GM18505 (cell line): ENCODE data around the gene JAGN1.
"Not testable (repeated sequence)": the region's sequence is repeated elsewhere in the genome, so short reads cannot be mapped to it uniquely, and the experiment has no call there.

ENCODE experiments used
- ATAC-seq: cut with Tn5 transposase; IDR thresholded peaks from one replicate; pipeline ENCODE4 v1.9.1; 2021; ENCODE audit not compliant: unreplicated experiment
- POLR2A ChIP-seq: IDR thresholded peaks from 4 replicates; pipeline ENCODE4 v1.6.1; 2011; ENCODE audit warnings: borderline replicate concordance; ENCODE audit not compliant: insufficient read depth, insufficient read length; ENCODE audit errors: extremely low read depth

The JAGN1 gene

DNA sequence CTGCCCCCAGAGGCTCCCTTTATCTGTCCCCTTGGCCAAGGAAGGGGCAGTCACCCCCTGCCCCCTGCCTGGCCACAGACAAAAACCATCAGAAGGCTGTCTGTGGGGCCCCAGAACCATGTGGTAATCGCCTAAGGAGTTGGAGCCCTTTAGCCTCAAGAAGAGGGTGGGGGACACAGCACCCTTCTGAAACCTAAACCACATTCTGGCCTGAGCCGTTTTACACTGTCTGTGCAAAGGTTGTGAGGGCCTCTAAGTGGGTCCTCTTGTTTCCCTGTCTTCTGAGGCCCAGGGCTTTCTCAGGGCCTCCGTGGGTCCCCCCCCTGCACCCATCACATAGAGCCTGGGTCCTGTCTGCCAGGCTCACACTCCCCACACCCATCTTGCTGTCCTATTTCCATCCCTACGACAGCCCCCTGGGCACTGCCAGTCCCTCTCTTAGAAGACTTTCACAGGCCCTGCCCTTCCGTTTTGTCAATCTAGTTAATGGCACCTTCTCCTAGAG lies 28.7 kb upstream of the JAGN1 start:
- no peak for ATAC-seq
- no peak for TF ChIP-seq POLR2A

GRCh38 chr3:9862391-9863057 lies 27.9 kb upstream of the JAGN1 start:
- no peak for TF ChIP-seq POLR2A
- ATAC-seq, result no peak

- ATAC-seq, result no peak
- no peak for TF ChIP-seq POLR2A
These were observed 27.2 kb upstream of the JAGN1 start for GRCh38 chr3:9863058-9863772.

DNA sequence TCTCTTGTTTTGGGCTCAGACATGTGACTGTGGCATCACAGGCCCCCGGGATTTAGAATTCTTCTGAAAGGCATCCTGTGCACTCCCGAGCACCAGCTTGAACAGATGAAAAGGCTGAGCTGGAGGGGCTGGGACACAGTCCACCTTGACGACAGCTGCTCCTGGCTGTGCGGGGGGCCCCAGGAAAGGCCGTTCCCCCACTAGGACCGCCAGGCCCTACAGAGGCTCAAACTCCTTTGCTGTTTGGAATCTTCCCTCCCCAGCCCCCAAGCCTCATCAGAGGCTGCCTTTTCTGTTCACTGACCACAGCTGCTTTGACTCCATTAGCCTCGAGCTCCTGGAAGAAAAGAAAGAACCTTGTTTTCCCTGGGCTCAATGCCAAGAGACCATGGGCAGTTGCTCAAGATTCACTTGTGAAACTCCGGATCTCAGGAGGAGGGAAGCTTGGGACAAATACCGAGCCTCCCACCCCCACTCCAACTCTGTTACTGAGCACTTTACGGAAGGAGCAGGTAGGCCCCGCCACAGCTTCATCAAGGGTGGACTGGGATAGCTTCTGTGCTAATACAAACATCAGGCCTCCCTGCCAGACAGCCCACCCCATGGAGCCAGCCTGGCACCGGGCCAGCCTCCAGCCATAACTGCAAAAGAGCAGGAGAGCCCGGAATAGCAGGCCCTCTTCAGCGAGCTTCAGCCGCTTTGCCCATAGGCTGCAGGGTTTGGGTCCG lies 26.0 kb upstream of the JAGN1 start:
- no peak for ATAC-seq
- no peak for TF ChIP-seq POLR2A

GRCh38 chr3:9865125-9865637 lies 25.2 kb upstream of the JAGN1 start:
- not testable (repeated sequence) for ATAC-seq

DNA sequence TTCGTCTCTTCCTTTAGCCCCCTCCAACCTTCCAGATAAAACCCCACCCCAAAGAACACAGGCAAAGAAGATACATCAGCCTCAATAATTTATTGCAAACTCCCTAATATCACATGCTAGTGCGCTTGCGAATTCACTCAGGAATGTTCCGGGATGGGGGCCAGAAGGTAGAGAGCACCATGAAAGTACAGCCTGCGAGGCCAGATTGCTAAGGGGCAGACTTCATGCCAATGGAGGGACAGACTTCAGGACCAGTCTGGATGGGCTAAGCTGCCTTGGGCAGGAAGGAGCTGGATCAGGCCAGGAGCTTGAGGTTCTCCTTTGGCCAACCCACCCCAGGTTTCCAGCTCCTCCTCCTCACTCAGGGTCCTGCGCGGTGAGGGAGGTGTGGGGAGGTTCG lies 23.8 kb upstream of the JAGN1 start:
- no peak for ATAC-seq
- TF ChIP-seq POLR2A, result no peak

- ATAC-seq, result no peak
- TF ChIP-seq POLR2A, result no peak
These were observed 23.3 kb upstream of the JAGN1 start for GRCh38 chr3:9867106-9867505.

DNA sequence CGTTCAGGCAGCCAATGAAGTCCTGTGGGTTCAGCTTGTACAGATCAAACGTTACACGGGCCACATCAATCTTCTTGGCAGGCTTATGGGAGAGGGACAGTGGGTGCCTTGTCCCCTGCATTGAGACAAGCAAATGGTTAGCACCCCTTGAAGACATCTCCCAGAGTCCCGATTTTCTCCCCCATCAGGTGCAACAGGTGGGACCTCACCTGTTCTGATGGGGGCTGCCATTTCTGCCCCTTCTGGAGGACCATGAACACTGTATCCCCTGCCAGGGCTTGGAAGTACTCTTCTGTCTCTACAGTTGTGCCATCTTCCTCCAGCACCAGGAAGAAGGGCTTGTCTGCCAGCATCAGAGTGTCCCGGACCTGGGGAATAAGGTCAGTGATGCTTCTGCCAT lies 20.5 kb upstream of the JAGN1 start:
- TF ChIP-seq POLR2A, result no peak
- no peak for ATAC-seq

DNA sequence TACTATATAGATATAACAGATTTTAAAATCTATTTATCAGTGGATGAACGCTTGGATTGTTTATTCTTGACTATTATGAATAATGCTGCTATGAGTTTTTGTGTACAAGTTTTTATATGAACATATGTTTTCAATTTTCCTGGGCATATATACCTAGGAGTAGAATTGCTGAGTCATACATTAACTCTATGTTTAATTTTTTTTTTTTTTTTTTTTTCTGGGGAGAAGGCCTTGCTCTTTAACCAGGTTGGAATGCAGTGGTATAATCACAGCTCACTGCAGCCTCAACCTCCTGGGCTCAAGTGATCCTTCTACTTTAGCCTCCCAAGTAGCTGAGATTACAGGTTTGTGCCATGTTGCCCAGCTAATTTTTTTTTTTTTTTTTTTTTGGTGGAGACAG lies 19.4 kb upstream of the JAGN1 start:
- TF ChIP-seq POLR2A, result no peak
- no peak for ATAC-seq

DNA sequence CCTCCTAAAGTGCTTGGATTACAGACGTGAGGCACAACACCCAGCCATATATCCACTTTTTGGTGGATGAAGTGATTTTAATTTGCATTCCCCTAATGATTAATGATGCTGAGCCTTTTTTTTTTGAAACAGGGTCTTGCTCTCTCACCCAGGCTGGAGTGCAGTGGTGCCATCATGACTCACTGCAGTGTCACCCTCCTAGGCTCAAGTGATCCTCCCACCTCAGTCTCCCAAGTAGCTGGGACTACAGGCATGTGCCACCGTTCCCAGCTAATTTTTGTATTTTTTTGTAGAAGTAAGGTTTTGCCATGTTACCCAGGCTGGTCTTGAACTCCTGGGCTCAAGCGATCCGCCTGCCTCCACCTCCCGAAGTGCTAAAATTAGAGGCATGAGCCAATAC lies 18.3 kb upstream of the JAGN1 start:
- ATAC-seq, result not testable (repeated sequence)

DNA sequence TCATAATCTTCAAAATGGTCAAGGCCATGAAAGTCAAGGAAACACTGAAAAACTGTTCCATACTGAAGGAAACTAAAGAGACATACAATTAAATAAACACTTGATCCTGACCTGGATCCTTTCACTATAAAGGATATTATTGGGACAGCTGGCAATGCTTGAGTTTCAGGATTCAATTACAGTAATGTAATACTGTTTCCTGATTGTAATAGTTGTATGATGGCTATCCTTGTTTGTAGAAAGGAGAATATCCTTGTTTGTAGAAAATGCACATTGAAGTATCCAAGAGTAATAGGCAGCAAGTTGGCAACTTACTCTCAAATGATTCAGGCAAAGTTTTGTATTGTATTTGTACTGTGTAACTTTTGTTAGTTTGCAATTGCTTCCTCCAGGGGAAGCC lies 15.0 kb upstream of the JAGN1 start:
- no peak for ATAC-seq
- no peak for TF ChIP-seq POLR2A

- not testable (repeated sequence) for ATAC-seq
These were observed 14.2 kb upstream of the JAGN1 start for GRCh38 chr3:9876255-9876654.

DNA sequence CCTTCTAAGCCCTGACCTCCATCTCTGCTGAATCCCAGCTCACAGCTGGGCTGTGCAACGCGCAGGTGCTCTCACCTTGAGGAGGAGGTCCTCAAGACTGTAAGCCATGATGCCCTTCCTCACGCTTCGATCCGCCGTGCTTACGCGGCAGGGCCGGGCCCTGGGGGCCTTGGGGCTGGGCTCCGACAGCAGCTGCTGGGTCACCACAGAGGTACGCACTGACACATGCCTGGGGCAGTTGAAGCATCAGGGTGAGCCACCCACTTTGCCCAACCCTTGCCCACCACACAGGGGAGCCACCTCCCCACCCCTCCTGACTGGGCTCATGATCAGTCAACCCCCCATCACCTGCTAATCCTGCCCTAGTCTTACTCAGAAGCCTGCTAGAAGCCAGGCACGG lies 13.4 kb upstream of the JAGN1 start:
- no peak for ATAC-seq
- TF ChIP-seq POLR2A, result no peak

DNA sequence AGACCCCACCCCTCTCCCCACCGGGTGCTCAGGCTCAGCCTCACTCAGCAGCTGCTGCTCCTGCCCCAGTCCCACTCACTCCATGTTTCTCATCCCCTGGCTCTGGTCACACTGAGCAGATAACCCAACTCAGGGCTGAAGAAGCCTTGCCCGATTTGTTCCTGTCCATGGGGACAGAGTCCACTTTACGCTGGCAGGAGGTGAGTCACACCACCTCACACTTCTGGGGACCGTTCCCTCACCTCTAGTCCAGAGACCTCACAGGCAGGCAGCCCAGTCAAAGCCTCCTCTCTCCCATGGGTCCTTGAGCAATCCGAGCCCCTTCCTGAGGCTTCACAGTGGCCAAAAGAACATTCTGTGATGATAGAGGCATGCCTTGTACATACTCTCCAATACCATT lies 11.7 kb upstream of the JAGN1 start:
- TF ChIP-seq POLR2A, result no peak
- no peak for ATAC-seq
